OCI-LY3 (cell line): ENCODE measurements around the gene FGR.

Source experiments
- EZH2phosphoT487 ChIP-seq: fragments of 200-600 bp; shearing (Covaris generic); IDR thresholded peaks from 2 replicates; pipeline ENCODE4 v1.6.1; 2018; ENCODE audit warnings: antibody characterized with exemption, mixed run types, low read depth
- TF ChIP-seq, protein P1 (sequence below): fragments of 200-600, 300-600 bp; sonication (generic); IDR thresholded peaks from 2 replicates; pipeline ENCODE4 v1.5.1; 2014; ENCODE audit warnings: antibody characterized with exemption, low read length, low read depth

GRCh38 chr1:27638805-27639204 is 3.8 kb upstream of the FGR start:
- TF ChIP-seq, protein P1, sequence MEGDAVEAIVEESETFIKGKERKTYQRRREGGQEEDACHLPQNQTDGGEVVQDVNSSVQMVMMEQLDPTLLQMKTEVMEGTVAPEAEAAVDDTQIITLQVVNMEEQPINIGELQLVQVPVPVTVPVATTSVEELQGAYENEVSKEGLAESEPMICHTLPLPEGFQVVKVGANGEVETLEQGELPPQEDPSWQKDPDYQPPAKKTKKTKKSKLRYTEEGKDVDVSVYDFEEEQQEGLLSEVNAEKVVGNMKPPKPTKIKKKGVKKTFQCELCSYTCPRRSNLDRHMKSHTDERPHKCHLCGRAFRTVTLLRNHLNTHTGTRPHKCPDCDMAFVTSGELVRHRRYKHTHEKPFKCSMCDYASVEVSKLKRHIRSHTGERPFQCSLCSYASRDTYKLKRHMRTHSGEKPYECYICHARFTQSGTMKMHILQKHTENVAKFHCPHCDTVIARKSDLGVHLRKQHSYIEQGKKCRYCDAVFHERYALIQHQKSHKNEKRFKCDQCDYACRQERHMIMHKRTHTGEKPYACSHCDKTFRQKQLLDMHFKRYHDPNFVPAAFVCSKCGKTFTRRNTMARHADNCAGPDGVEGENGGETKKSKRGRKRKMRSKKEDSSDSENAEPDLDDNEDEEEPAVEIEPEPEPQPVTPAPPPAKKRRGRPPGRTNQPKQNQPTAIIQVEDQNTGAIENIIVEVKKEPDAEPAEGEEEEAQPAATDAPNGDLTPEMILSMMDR: no peak
- no peak for TF ChIP-seq EZH2phosphoT487
